HepG2 (cell line): Measurements from ENCODE around the gene CCDC183. TPM values are rescaled to one million over a fixed set of nuclear protein-coding genes. Genes with fewer than 3 reads are reported as not detected.

Experiments
- AGO1 ChIP-seq: fragments of 200-400 bp; formaldehyde crosslinking; IDR thresholded peaks from 2 replicates; pipeline ENCODE4 v1.6.1; 2017; ENCODE audit warnings: mild to moderate bottlenecking, low read depth, low read length, moderate library complexity; ENCODE audit not compliant: poor library complexity, severe bottlenecking
- ARNT2 ChIP-seq: sonication (generic); formaldehyde crosslinking; IDR thresholded peaks from 2 replicates; pipeline ENCODE4 v1.8.0; 2022; ENCODE audit warnings: mild to moderate bottlenecking, low read depth, missing genetic modification reagents, moderate library complexity
- HES4 ChIP-seq: sonication (generic); formaldehyde crosslinking; IDR thresholded peaks from 2 replicates; pipeline ENCODE4 v1.9.0; 2021; ENCODE audit warnings: mild to moderate bottlenecking, missing genetic modification reagents, borderline replicate concordance
- HNF1A ChIP-seq, 2 experiments: sonication (generic) in 1 of 2; formaldehyde crosslinking in 1 of 2; IDR thresholded peaks; 2 replicates each; pipeline versions ENCODE4 v1.4.0 to v1.6.1; 2016 to 2020; ENCODE audit warnings: borderline replicate concordance in 1 of 2, low read depth in 1 of 2, mild to moderate bottlenecking in 1 of 2, missing genetic modification reagents in 1 of 2
- KLF16 ChIP-seq, 2 experiments: sonication (generic) in 1 of 2; formaldehyde crosslinking in 1 of 2; IDR thresholded peaks; 2 replicates each; pipeline versions ENCODE4 v1.6.1 to v1.8.0; 2016 to 2023; ENCODE audit warnings: missing genetic modification reagents in 2 of 2, missing compliant biosample characterization in 1 of 2
- MAFG ChIP-seq: sonication (generic); formaldehyde crosslinking; IDR thresholded peaks from 2 replicates; pipeline ENCODE4 v1.5.1; 2020; ENCODE audit warnings: mild to moderate bottlenecking, missing genetic modification reagents
- MED1 ChIP-seq: sonication (generic); formaldehyde crosslinking; IDR thresholded peaks from 2 replicates; pipeline ENCODE4 v1.4.0; 2020; ENCODE audit warnings: missing genetic modification reagents
- ZNF10 ChIP-seq: sonication (generic); formaldehyde crosslinking; IDR thresholded peaks from 2 replicates; pipeline ENCODE4 v1.4.0; 2020; ENCODE audit warnings: mild to moderate bottlenecking, low read depth, missing genetic modification reagents, borderline replicate concordance
- ZNF383 ChIP-seq: sonication (generic); formaldehyde crosslinking; IDR thresholded peaks from 2 replicates; pipeline ENCODE4 v1.4.0; 2020; ENCODE audit warnings: missing genetic modification reagents, mild to moderate bottlenecking, borderline replicate concordance
- ZNF501 ChIP-seq: sonication (generic); formaldehyde crosslinking; IDR thresholded peaks from 2 replicates; pipeline ENCODE4 v1.5.1; 2020; ENCODE audit warnings: mild to moderate bottlenecking, moderate library complexity, missing genetic modification reagents
- ZNF761 ChIP-seq: sonication (generic); formaldehyde crosslinking; conservative IDR thresholded peaks from 2 replicates; pipeline ENCODE4 v1.4.0; 2020; ENCODE audit warnings: mild to moderate bottlenecking, missing genetic modification reagents
- ZZZ3 ChIP-seq: sonication (generic); formaldehyde crosslinking; IDR thresholded peaks from 2 replicates; pipeline ENCODE4 v1.4.0; 2020; ENCODE audit warnings: missing genetic modification reagents, mild to moderate bottlenecking, borderline replicate concordance
- polyA plus RNA-seq, 8 experiments: library from polyadenylated mRNA; depleted of rRNA in 3 of 8; stranded (reverse) in 7 of 8; unstranded in 1 of 8; fragments of >200 nt; fragmentation: Illumina TruSeq in 4 of 8; extraction: Trizol in 4 of 8; gene quantifications; 2 replicates each; pipeline versions ENCODE4 v1.2.1 to v1.2.3, GENCODE V29; 2011 to 2016; ENCODE audit warnings: low read depth in 4 of 8, missing spikeins in 1 of 8, mixed read lengths in 1 of 8; ENCODE audit not compliant: insufficient read depth in 1 of 8
- total RNA-seq, 5 experiments: library from RNA; depleted of rRNA; stranded (reverse); fragments of >200 nt; fragmentation: Illumina TruSeq; extraction: Trizol; gene quantifications; 2 replicates each; pipeline ENCODE4 v1.2.3, GENCODE V29; 2016; ENCODE audit warnings: low read depth in 1 of 5
- TF ChIP-seq, protein P1 (sequence below): sonication (generic); IDR thresholded peaks from 2 replicates; pipeline ENCODE4 v1.6.1; 2016; ENCODE audit warnings: low read depth, borderline replicate concordance
- TF ChIP-seq, protein P2 (sequence below): IDR thresholded peaks from 2 replicates; pipeline ENCODE4 v1.6.1; 2016; ENCODE audit warnings: missing compliant biosample characterization, missing genetic modification reagents, borderline replicate concordance
- TF ChIP-seq, protein P3 (sequence below): sonication (generic); formaldehyde crosslinking; IDR thresholded peaks from 2 replicates; pipeline ENCODE4 v1.8.0; 2022; ENCODE audit warnings: missing genetic modification reagents, mild to moderate bottlenecking, borderline replicate concordance
- TF ChIP-seq, protein P4 (sequence below): sonication (generic); formaldehyde crosslinking; IDR thresholded peaks from 2 replicates; pipeline ENCODE4 v1.8.0; 2022; ENCODE audit warnings: low read depth, missing genetic modification reagents

The CCDC183 gene
- total and polyA plus RNA-seq, 2 of the 13 experiments (the other 11 are each of a cell fraction or from before 2014, with no cell fraction given): 5.0 to 66.4 TPM

GRCh38 chr9:136840877-136841645 is 44.9 kb downstream of the CCDC183 start (continued):
- TF ChIP-seq, protein P1, sequence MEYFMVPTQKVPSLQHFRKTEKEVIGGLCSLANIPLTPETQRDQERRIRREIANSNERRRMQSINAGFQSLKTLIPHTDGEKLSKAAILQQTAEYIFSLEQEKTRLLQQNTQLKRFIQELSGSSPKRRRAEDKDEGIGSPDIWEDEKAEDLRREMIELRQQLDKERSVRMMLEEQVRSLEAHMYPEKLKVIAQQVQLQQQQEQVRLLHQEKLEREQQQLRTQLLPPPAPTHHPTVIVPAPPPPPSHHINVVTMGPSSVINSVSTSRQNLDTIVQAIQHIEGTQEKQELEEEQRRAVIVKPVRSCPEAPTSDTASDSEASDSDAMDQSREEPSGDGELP: peak; percentile 93; the same call in 1 of the 2 replicates
- TF ChIP-seq ZNF10 (CRISPR knock-in tag) (no peak), ZZZ3 (CRISPR knock-in tag) (peak; percentile 71; the same call in 1 of the 2 replicates), AGO1 (peak; percentile 99), HES4 (CRISPR knock-in tag) (no peak), ZNF383 (CRISPR knock-in tag) (peak; percentile 54; the same call in 1 of the 2 replicates), ZNF501 (CRISPR knock-in tag) (no peak; the same call in 1 of the 2 replicates), MAFG (CRISPR knock-in tag) (no peak), ARNT2 (no peak), ZNF761 (CRISPR knock-in tag) (0 out of 2 replicates have a peak, but pooled peaks have one; percentile 61), HNF1A (IDR thresholded peaks at IDR 0.05; ENCODE audit: low read depth) (no peak), HNF1A (CRISPR knock-in tag; IDR thresholded peaks at IDR 0.05; ENCODE audit: borderline replicate concordance) (peak; percentile 73; the same call in 1 of the 2 replicates), KLF16 (CRISPR knock-in tag; IDR thresholded peaks at IDR 0.05) (0 out of 4 replicates have a peak, but pooled peaks of 1 of the 2 experiments have one; percentile 25), MED1 (CRISPR knock-in tag) (peak; percentile 37; the same call in 1 of the 2 replicates)
- TF ChIP-seq, protein P2, sequence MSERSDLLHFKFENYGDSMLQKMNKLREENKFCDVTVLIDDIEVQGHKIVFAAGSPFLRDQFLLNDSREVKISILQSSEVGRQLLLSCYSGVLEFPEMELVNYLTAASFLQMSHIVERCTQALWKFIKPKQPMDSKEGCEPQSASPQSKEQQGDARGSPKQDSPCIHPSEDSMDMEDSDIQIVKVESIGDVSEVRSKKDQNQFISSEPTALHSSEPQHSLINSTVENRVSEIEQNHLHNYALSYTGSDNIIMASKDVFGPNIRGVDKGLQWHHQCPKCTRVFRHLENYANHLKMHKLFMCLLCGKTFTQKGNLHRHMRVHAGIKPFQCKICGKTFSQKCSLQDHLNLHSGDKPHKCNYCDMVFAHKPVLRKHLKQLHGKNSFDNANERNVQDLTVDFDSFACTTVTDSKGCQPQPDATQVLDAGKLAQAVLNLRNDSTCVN (CRISPR knock-in tag): no peak
- TF ChIP-seq, protein P3, sequence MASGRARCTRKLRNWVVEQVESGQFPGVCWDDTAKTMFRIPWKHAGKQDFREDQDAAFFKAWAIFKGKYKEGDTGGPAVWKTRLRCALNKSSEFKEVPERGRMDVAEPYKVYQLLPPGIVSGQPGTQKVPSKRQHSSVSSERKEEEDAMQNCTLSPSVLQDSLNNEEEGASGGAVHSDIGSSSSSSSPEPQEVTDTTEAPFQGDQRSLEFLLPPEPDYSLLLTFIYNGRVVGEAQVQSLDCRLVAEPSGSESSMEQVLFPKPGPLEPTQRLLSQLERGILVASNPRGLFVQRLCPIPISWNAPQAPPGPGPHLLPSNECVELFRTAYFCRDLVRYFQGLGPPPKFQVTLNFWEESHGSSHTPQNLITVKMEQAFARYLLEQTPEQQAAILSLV (CRISPR knock-in tag): peak; percentile 40; the same call in 1 of the 2 replicates
- TF ChIP-seq, protein P4, sequence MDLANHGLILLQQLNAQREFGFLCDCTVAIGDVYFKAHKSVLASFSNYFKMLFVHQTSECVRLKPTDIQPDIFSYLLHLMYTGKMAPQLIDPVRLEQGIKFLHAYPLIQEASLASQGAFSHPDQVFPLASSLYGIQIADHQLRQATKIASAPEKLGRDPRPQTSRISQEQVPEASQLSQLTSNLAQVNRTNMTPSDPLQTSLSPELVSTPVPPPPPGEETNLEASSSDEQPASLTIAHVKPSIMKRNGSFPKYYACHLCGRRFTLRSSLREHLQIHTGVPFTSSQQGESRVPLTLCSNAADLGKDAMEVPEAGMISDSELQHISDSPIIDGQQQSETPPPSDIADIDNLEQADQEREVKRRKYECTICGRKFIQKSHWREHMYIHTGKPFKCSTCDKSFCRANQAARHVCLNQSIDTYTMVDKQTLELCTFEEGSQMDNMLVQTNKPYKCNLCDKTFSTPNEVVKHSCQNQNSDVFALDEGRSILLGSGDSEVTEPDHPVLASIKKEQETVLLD: peak; percentile 44; the same call in 1 of the 2 replicates
